Measurements from ENCODE around the gene MPPE1.

MPPE1 gene

GRCh38 chr18:11908182-11909060 lies at the start of gene MPPE1:
TSS of gene MPPE1 (minus strand) at chr18:11908317. CDS start at chr18:11897264, 11,053 bp downstream.
- no peak for TF ChIP-seq GATA3 (IDR thresholded peaks at IDR 0.05; ENCODE audit: low read depth, low read length)
- TF ChIP-seq GATA2 (IDR thresholded peaks at IDR 0.05; ENCODE audit: low read depth, low read length) = no peak

GRCh38 chr18:11957636-11958035 lies 49.5 kb upstream of the MPPE1 start:
- TF ChIP-seq GATA2 (IDR thresholded peaks at IDR 0.05; ENCODE audit: low read depth, low read length) = no peak
- no peak for TF ChIP-seq GATA3 (IDR thresholded peaks at IDR 0.05; ENCODE audit: low read depth, low read length)

GRCh38 chr18:11956371-11957308 lies 48.5 kb upstream of the MPPE1 start:
- TF ChIP-seq GATA2 (IDR thresholded peaks at IDR 0.05; ENCODE audit: low read depth, low read length) = no peak

GRCh38 chr18:11955239-11956029 lies 47.3 kb upstream of the MPPE1 start:
- TF ChIP-seq GATA3 (IDR thresholded peaks at IDR 0.05; ENCODE audit: low read depth, low read length) (no peak), GATA2 (IDR thresholded peaks at IDR 0.05; ENCODE audit: low read depth, low read length) (no peak)

GRCh38 chr18:11953113-11953512 lies 45.0 kb upstream of the MPPE1 start:
- TF ChIP-seq GATA2 (IDR thresholded peaks at IDR 0.05; ENCODE audit: low read depth, low read length) = no peak
- no peak for TF ChIP-seq GATA3 (IDR thresholded peaks at IDR 0.05; ENCODE audit: low read depth, low read length)

GRCh38 chr18:11951390-11951851 lies 43.3 kb upstream of the MPPE1 start:
- TF ChIP-seq GATA3 (IDR thresholded peaks at IDR 0.05; ENCODE audit: low read depth, low read length) (no peak), GATA2 (IDR thresholded peaks at IDR 0.05; ENCODE audit: low read depth, low read length) (no peak)

GRCh38 chr18:11950824-11951223 lies 42.7 kb upstream of the MPPE1 start:
- TF ChIP-seq GATA2 (IDR thresholded peaks at IDR 0.05; ENCODE audit: low read depth, low read length) = no peak
- no peak for TF ChIP-seq GATA3 (IDR thresholded peaks at IDR 0.05; ENCODE audit: low read depth, low read length)

GRCh38 chr18:11948852-11949523 lies 40.9 kb upstream of the MPPE1 start:
- TF ChIP-seq GATA3 (IDR thresholded peaks at IDR 0.05; ENCODE audit: low read depth, low read length) (no peak), GATA2 (IDR thresholded peaks at IDR 0.05; ENCODE audit: low read depth, low read length) (no peak)

- TF ChIP-seq GATA2 (IDR thresholded peaks at IDR 0.05; ENCODE audit: low read depth, low read length) (no peak), GATA3 (IDR thresholded peaks at IDR 0.05; ENCODE audit: low read depth, low read length) (no peak)
Measured at GRCh38 chr18:11947214-11948191, 39.4 kb upstream of the MPPE1 start.

- no peak for TF ChIP-seq GATA3 (IDR thresholded peaks at IDR 0.05; ENCODE audit: low read depth, low read length)
Measured at GRCh38 chr18:11946756-11947155, 38.6 kb upstream of the MPPE1 start.

- no peak for TF ChIP-seq GATA3 (IDR thresholded peaks at IDR 0.05; ENCODE audit: low read depth, low read length)
- no peak for TF ChIP-seq GATA2 (IDR thresholded peaks at IDR 0.05; ENCODE audit: low read depth, low read length)
Measured at GRCh38 chr18:11944786-11945185, 36.7 kb upstream of the MPPE1 start.

- TF ChIP-seq GATA3 (IDR thresholded peaks at IDR 0.05; ENCODE audit: low read depth, low read length) (no peak), GATA2 (IDR thresholded peaks at IDR 0.05; ENCODE audit: low read depth, low read length) (no peak)
Measured at GRCh38 chr18:11944252-11944651, 36.1 kb upstream of the MPPE1 start.

All from SH-SY5Y (cell line).